HepG2 (cell line): ENCODE data around the gene PHIP. TPM values are rescaled to one million over a fixed set of nuclear protein-coding genes. Genes with fewer than 3 reads are reported as not detected.

Experiments used
- ATAC-seq: fragments of 200-7000 bp; cut with Tn5 transposase; 3 replicates; pipeline ENCODE4 v1.9.1; 2020; ENCODE audit warnings: mild to moderate bottlenecking, moderate library complexity
- BruUV-seq: library from RNA; stranded (reverse); fragments of 400-500 nt; replicated peaks from 2 replicates; lab custom pipeline; 2021; lab: Mats Ljungman, UMichigan
- CTCF ChIA-PET: fragments of 300-600 bp; formaldehyde crosslinking; extraction: SDS; loops from one replicate; lab custom pipeline; 2021; ENCODE audit warnings: low total read pairs, inconsistent platforms, low intra/inter-chr PET ratio; lab: Yijun Ruan, JAX
- POLR2A ChIA-PET: fragments of 350-600 bp; sonication (Branson Sonifier 250); formaldehyde crosslinking; loops from one replicate; lab custom pipeline; 2020; ENCODE audit warnings: antibody characterized with exemption, inconsistent platforms; lab: Yijun Ruan, JAX
- DNase-seq: peaks from one replicate; pipeline ENCODE4 v3.0.0-alpha.2; 2015; ENCODE audit warnings: low spot score
- FAIRE-seq: peaks from 3 replicates; lab custom pipeline; 2011; peaks lifted over from hg19 to GRCh38; lab: Jason Lieb, UNC
- H2AFZ ChIP-seq: one replicate; pipeline ENCODE4 v1.6.1; 2011; ENCODE audit warnings: low read length, inconsistent platforms
- H3K27ac ChIP-seq: fragments of 300-600 bp; 3 replicates; pipeline ENCODE4 v1.8.0; 2011; ENCODE audit warnings: mixed run types, mild to moderate bottlenecking, mixed read lengths, low read length, inconsistent platforms; ENCODE audit not compliant: insufficient read depth; ENCODE audit errors: extremely low read length
- H3K27me3 ChIP-seq, 2 experiments: fragments of 200-600 bp in 1 of 2; 2 replicates in 1 of 2; 3 replicates in 1 of 2; pipeline versions ENCODE4 v1.6.0 to v1.8.0; 2011; ENCODE audit warnings: low read length in 2 of 2, mild to moderate bottlenecking in 2 of 2, moderate library complexity in 2 of 2, inconsistent platforms in 1 of 2; ENCODE audit not compliant: insufficient read depth in 2 of 2, control insufficient read depth in 1 of 2
- H3K36me3 ChIP-seq, 2 experiments: fragments of 200-600 bp in 1 of 2; replicated peaks in 1 of 2; 2 replicates in 1 of 2; 3 replicates in 1 of 2; pipeline versions ENCODE4 v1.5.1 to v1.8.0; 2011; ENCODE audit warnings: low read length in 2 of 2, inconsistent platforms in 1 of 2; ENCODE audit not compliant: insufficient read depth in 2 of 2, control insufficient read depth in 1 of 2
- H3K4me1 ChIP-seq: 2 replicates; pipeline ENCODE4 v1.5.1; 2012; ENCODE audit warnings: low read length, inconsistent platforms; ENCODE audit not compliant: insufficient read depth
- H3K4me2 ChIP-seq: 2 replicates; pipeline ENCODE4 v1.6.0; 2011; ENCODE audit warnings: low read depth, low read length, inconsistent platforms
- H3K4me3 ChIP-seq, 3 experiments: fragments of 200-600 bp in 1 of 3; sonication (generic), shearing (Covaris generic) in 1 of 3; replicated peaks in 1 of 3; 2 replicates each; pipeline ENCODE4 v1.5.1; 2011 to 2016; ENCODE audit warnings: low read length in 3 of 3, inconsistent platforms in 2 of 3, low read depth in 2 of 3, mild to moderate bottlenecking in 2 of 3, control low read depth in 1 of 3, mixed read lengths in 1 of 3; ENCODE audit not compliant: insufficient read depth in 1 of 3
- H3K79me2 ChIP-seq: one replicate; pipeline ENCODE4 v1.6.1; 2011; ENCODE audit warnings: low read length, inconsistent platforms; ENCODE audit not compliant: insufficient read depth
- H3K9ac ChIP-seq: 2 replicates; pipeline ENCODE4 v1.6.0; 2011; ENCODE audit warnings: mild to moderate bottlenecking, low read depth, low read length, inconsistent platforms; ENCODE audit not compliant: insufficient read depth
- H3K9me3 ChIP-seq: 2 replicates; pipeline ENCODE4 v1.5.1; 2012; ENCODE audit warnings: mild to moderate bottlenecking, low read length
- H4K20me1 ChIP-seq: 2 replicates; pipeline ENCODE4 v1.6.0; 2011; ENCODE audit warnings: inconsistent platforms, mild to moderate bottlenecking, low read length, moderate library complexity; ENCODE audit not compliant: insufficient read depth
- HNRNPK ChIP-seq: fragments of 200-400 bp; formaldehyde crosslinking; IDR thresholded peaks from 2 replicates; pipeline ENCODE4 v1.6.1; 2018; ENCODE audit warnings: low read length, low read depth, moderate library complexity, mild to moderate bottlenecking; ENCODE audit not compliant: poor library complexity, severe bottlenecking
- MAFK ChIP-seq, 2 experiments: IDR thresholded peaks in 1 of 2; conservative IDR thresholded peaks in 1 of 2; 2 replicates each; pipeline ENCODE4 v1.6.1; 2011; ENCODE audit warnings: improper control_type of control experiment in 2 of 2, low read length in 2 of 2
- MEF2D ChIP-seq: sonication (generic); formaldehyde crosslinking; IDR thresholded peaks from 2 replicates; pipeline ENCODE4 v1.5.1; 2020; ENCODE audit warnings: mild to moderate bottlenecking, missing genetic modification reagents
- MYPOP ChIP-seq: sonication (generic); formaldehyde crosslinking; IDR thresholded peaks from 2 replicates; pipeline ENCODE4 v1.8.1; 2023; ENCODE audit warnings: mild to moderate bottlenecking, moderate library complexity, missing genetic modification reagents
- ZBTB26 ChIP-seq: IDR thresholded peaks from 2 replicates; pipeline ENCODE4 v1.6.1; 2016; ENCODE audit warnings: missing compliant biosample characterization, missing genetic modification reagents, borderline replicate concordance
- ZNF235 ChIP-seq: sonication (generic); formaldehyde crosslinking; IDR thresholded peaks from 2 replicates; pipeline ENCODE4 v1.8.1; 2023; ENCODE audit warnings: mild to moderate bottlenecking, missing genetic modification reagents, borderline replicate concordance
- ZNF614 ChIP-seq: IDR thresholded peaks from 2 replicates; pipeline ENCODE4 v1.6.1; 2018; ENCODE audit warnings: missing biosample characterization, missing genetic modification reagents, inconsistent platforms, borderline replicate concordance
- ZSCAN29 ChIP-seq: sonication (generic); formaldehyde crosslinking; conservative IDR thresholded peaks from 2 replicates; pipeline ENCODE4 v1.4.0; 2020; ENCODE audit warnings: mild to moderate bottlenecking, missing genetic modification reagents
- WGBS: methylation state at CpG from one replicate; pipeline ENCODE4 v1.1.6; 2017; ENCODE audit warnings: low lambda C conversion rate; 5-methylcytosine and 5-hydroxymethylcytosine counted together
- in situ Hi-C: cut with HindIII; loops from 2 replicates; pipeline ENCODE4 v1.10.0; 2017; ENCODE audit warnings: low pct_unique_long_range_greater_than_20kb; ENCODE audit not compliant: extremely low pct_ligation_motif_present
- intact Hi-C: fragments of 100-400 bp; cut with micrococcal nuclease; formaldehyde crosslinking; loops from one replicate; pipeline ENCODE4 v1.10.0; 2022; ENCODE audit not compliant: unreplicated experiment
- polyA plus RNA-seq, 8 experiments: library from polyadenylated mRNA; depleted of rRNA in 3 of 8; stranded (reverse) in 7 of 8; unstranded in 1 of 8; fragments of >200 nt; fragmentation: Illumina TruSeq in 4 of 8; extraction: Trizol in 4 of 8; gene quantifications; 2 replicates each; pipeline versions ENCODE4 v1.2.1 to v1.2.3, GENCODE V29; 2011 to 2016; ENCODE audit warnings: low read depth in 4 of 8, missing spikeins in 1 of 8, mixed read lengths in 1 of 8; ENCODE audit not compliant: insufficient read depth in 1 of 8
- total RNA-seq, 5 experiments: library from RNA; depleted of rRNA; stranded (reverse); fragments of >200 nt; fragmentation: Illumina TruSeq; extraction: Trizol; gene quantifications; 2 replicates each; pipeline ENCODE4 v1.2.3, GENCODE V29; 2016; ENCODE audit warnings: low read depth in 1 of 5

The PHIP gene
- total and polyA plus RNA-seq, 2 of the 13 experiments (the other 11 are each of a cell fraction or from before 2014, with no cell fraction given), result 6.5 to 23.5 TPM

GRCh38 chr6:78916411-78916810 lies 161.6 kb downstream of the PHIP start (continued):
- TF ChIP-seq MEF2D (CRISPR knock-in tag), result no peak
- no peak for TF ChIP-seq ZNF235 (CRISPR knock-in tag)
- no peak for TF ChIP-seq MYPOP
- no peak for TF ChIP-seq HNRNPK
- no peak for TF ChIP-seq ZNF614 (CRISPR knock-in tag)
- no peak for TF ChIP-seq ZBTB26

- Histone ChIP-seq H3K27ac (no peak overlapping the region), H3K27me3 (no peaks in the 10 kb centered on the region), H2AFZ (no peak overlapping the region), H3K4me2 (no peak overlapping the region)
- BruUV-seq, result no TSS peak
- intact Hi-C loops, result no loop called here
- POLR2A ChIA-PET, result no interaction called here
- in situ Hi-C loops, result no loop called here
- peak in 1 of 2 experiments; percentile 26; a peak in 1 of 4 replicates for TF ChIP-seq MAFK (conservative IDR thresholded peaks at IDR 0.05 in 1 of 2, IDR thresholded peaks at IDR 0.05 in 1 of 2; ENCODE audit: low read length in 2 of 2)
- no peak for TF ChIP-seq ZSCAN29 (CRISPR knock-in tag)
- TF ChIP-seq, all 625 proteins: peak for 1
- Histone ChIP-seq H3K4me3 (no peak overlapping the region), H3K36me3 (no peaks in the 10 kb centered on the region), H3K9me3 (no peaks in the 10 kb centered on the region), H3K4me1 (no peaks in the 10 kb centered on the region), H4K20me1 (no peaks in the 10 kb centered on the region), H3K9ac (no peak overlapping the region), H3K79me2 (no peaks in the 10 kb centered on the region)
- 70% methylated on average over 9 of the region's 9 CpGs for whole genome bisulfite sequencing
- no peak for DNase-seq
- no peak for FAIRE-seq
- CTCF ChIA-PET, result no interaction called here
- ATAC-seq, result no peak
Measured at GRCh38 chr6:78911218-78911940, 166.7 kb downstream of the PHIP start.
